Loucy (cell line): ENCODE measurements around the gene HLF.

Experiments used
- H2AFZ ChIP-seq: fragments of 200-600 bp; sonication (generic); 2 replicates; pipeline ENCODE4 v1.6.0; 2016; ENCODE audit warnings: antibody characterized with exemption, mild to moderate bottlenecking, low read length, moderate library complexity
- H3F3A ChIP-seq: fragments of 200-600 bp; 2 replicates; pipeline ENCODE4 v1.6.0; 2016; ENCODE audit warnings: antibody characterized with exemption, low read depth, mild to moderate bottlenecking
- H3K27me3 ChIP-seq: fragments of 200-600 bp; sonication (generic); 2 replicates; pipeline ENCODE4 v1.6.1; 2014; ENCODE audit warnings: low read length, mild to moderate bottlenecking; ENCODE audit not compliant: insufficient read depth, poor library complexity, severe bottlenecking
- H3K36me3 ChIP-seq: fragments of 200-600 bp; sonication (generic); 2 replicates; pipeline ENCODE4 v1.6.1; 2016; ENCODE audit warnings: low read length; ENCODE audit not compliant: insufficient read depth
- H3K4me1 ChIP-seq: fragments of 200-600 bp; sonication (generic); 2 replicates; pipeline ENCODE4 v1.5.1; 2014; ENCODE audit warnings: low read length, mild to moderate bottlenecking; ENCODE audit not compliant: insufficient read depth, poor library complexity, severe bottlenecking
- H3K4me2 ChIP-seq: fragments of 200-600 bp; sonication (generic); 2 replicates; pipeline ENCODE4 v1.6.0; 2014; ENCODE audit warnings: antibody characterized with exemption, low read length, low read depth, mild to moderate bottlenecking; ENCODE audit not compliant: poor library complexity, severe bottlenecking
- H3K4me3 ChIP-seq: fragments of 200-600 bp; sonication (generic); 2 replicates; pipeline ENCODE4 v1.5.1; 2014; ENCODE audit warnings: low read length, mild to moderate bottlenecking, mixed read lengths; ENCODE audit not compliant: poor library complexity, severe bottlenecking
- H3K79me2 ChIP-seq: fragments of 200-600 bp; sonication (generic); 2 replicates; pipeline ENCODE4 v1.6.1; 2014; ENCODE audit warnings: low read length; ENCODE audit not compliant: insufficient read depth
- H3K9ac ChIP-seq: fragments of 200-600 bp; sonication (generic); 2 replicates; pipeline ENCODE4 v1.6.0; 2014; ENCODE audit warnings: mild to moderate bottlenecking, low read depth, low read length, moderate library complexity; ENCODE audit not compliant: poor library complexity, severe bottlenecking
- H3K9me2 ChIP-seq: fragments of 200-600 bp; sonication (generic); replicated peaks from 2 replicates; pipeline ENCODE4 v1.6.1; 2016; ENCODE audit warnings: low read depth, low read length, mixed read lengths
- H3K9me3 ChIP-seq: fragments of 200-600 bp; sonication (generic); 2 replicates; pipeline ENCODE4 v1.6.1; 2014; ENCODE audit warnings: mild to moderate bottlenecking, antibody characterized with exemption, low read length, low read depth; ENCODE audit not compliant: insufficient read depth
- H4K20me1 ChIP-seq: fragments of 200-600 bp; sonication (generic); 2 replicates; pipeline ENCODE4 v1.6.0; 2014; ENCODE audit warnings: antibody characterized with exemption, low read length, mild to moderate bottlenecking; ENCODE audit not compliant: insufficient read depth, poor library complexity, severe bottlenecking
- CTCF ChIP-seq: fragments of 200-600 bp; sonication (generic); conservative IDR thresholded peaks from 2 replicates; pipeline ENCODE4 v1.5.1; 2014; ENCODE audit warnings: mild to moderate bottlenecking, antibody characterized with exemption, low read length
- EZH2phosphoT487 ChIP-seq: fragments of 200-600 bp; IDR thresholded peaks from 2 replicates; pipeline ENCODE4 v1.6.1; 2018; ENCODE audit warnings: antibody characterized with exemption, mild to moderate bottlenecking, moderate library complexity, borderline replicate concordance

HLF gene

GRCh38 chr17:55286681-55287589 lies 22.2 kb downstream of the HLF start:
- no peaks in the 10 kb centered on the region for H3F3A ChIP-seq
- H3K27me3 ChIP-seq = no peaks in the 10 kb centered on the region
- H4K20me1 ChIP-seq = no peaks in the 10 kb centered on the region
- H3K4me2 ChIP-seq = no peak overlapping the region
- peaks cover 10% of the 10 kb centered on the region for H3K4me1 ChIP-seq
- H3K4me3 ChIP-seq = no peak overlapping the region
- no peaks in the 10 kb centered on the region for H3K36me3 ChIP-seq
- no peak overlapping the region for H3K9ac ChIP-seq
- no peaks in the 10 kb centered on the region for H3K9me2 ChIP-seq
- no peak overlapping the region for H2AFZ ChIP-seq
- H3K79me2 ChIP-seq = no peaks in the 10 kb centered on the region
- TF ChIP-seq EZH2phosphoT487 (no peak), CTCF (no peak)
- H3K9me3 ChIP-seq = no peaks in the 10 kb centered on the region

DNA sequence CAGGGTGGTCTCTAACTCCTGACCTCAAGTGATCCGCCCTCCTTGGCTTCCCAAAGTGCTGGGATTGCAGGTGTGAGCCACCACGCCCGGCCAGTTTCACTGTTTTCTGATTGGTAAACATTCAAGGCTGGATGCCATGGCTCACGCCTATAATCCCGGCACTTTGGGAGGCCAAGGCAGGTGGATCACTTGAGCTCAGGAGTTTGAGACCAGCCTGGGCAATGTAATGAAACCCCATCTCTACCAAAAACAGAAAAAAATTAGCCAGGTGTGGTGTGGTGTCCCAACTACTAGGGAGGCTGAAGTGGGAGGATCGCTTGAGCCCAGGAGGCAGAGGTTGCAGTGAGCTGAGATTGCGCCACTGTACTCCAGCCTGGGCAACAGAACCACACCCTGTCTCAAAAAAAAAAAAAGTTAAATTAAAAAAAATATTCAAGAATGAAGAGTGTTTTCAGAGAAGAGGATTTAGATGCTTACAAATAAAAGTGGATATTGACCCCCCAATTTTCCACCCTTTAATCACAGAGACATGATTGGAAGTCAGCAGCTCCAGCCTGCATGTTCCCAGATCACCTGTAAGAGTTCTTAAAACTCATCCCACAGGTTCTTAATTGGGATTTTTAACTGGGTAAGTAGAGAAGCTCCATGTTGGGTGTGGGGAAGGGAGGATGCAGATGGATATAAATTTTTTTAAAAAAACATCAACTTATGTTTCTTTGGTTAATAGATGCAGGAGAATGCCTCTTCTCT lies 23.8 kb downstream of the HLF start:
- H3K9me2 ChIP-seq = no peaks in the 10 kb centered on the region
- H3K4me3 ChIP-seq = no peak overlapping the region
- H3K9me3 ChIP-seq = no peaks in the 10 kb centered on the region
- peaks cover 10% of the 10 kb centered on the region for H3K4me1 ChIP-seq
- H4K20me1 ChIP-seq = no peaks in the 10 kb centered on the region
- H3K4me2 ChIP-seq = no peak overlapping the region
- H3F3A ChIP-seq = no peaks in the 10 kb centered on the region
- no peaks in the 10 kb centered on the region for H3K27me3 ChIP-seq
- H3K79me2 ChIP-seq = no peaks in the 10 kb centered on the region
- TF ChIP-seq CTCF = no peak
- no peak for TF ChIP-seq EZH2phosphoT487
- H3K36me3 ChIP-seq = no peaks in the 10 kb centered on the region
- no peak overlapping the region for H3K9ac ChIP-seq
- no peak overlapping the region for H2AFZ ChIP-seq

DNA sequence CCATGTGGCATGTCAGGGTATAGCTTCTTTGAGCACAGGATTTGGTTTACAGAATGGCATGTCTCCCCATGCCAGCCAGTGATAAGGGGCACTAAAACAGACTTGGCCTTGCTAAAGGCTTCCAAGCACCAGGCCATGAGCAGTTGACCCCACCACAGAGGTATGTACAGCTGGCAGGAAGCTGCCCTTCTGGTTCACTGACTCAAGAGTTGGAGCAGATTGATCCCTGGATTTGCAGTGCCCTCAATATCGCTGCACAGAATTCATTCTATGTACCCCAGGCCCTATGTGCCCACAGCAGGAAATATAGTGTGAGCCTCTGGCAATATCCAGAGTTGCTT lies 24.3 kb downstream of the HLF start:
- Histone ChIP-seq H3K79me2 (no peaks in the 10 kb centered on the region), H4K20me1 (no peaks in the 10 kb centered on the region), H3F3A (no peaks in the 10 kb centered on the region), H3K4me2 (no peak overlapping the region), H3K9ac (no peak overlapping the region), H3K4me1 (peaks cover 7% of the 10 kb centered on the region), H3K9me2 (no peaks in the 10 kb centered on the region), H3K4me3 (no peak overlapping the region), H3K27me3 (no peaks in the 10 kb centered on the region), H3K9me3 (no peaks in the 10 kb centered on the region), H3K36me3 (no peaks in the 10 kb centered on the region), H2AFZ (no peak overlapping the region)
- TF ChIP-seq CTCF (no peak), EZH2phosphoT487 (no peak)
